ENCODE measurements around the gene LYRM4. TPM values are rescaled to one million over a fixed set of nuclear protein-coding genes. Genes with fewer than 3 reads are reported as not detected.
"Not testable (repeated sequence)": the region's sequence is repeated elsewhere in the genome, so short reads cannot be mapped to it uniquely, and the experiment has no call there.

Gene LYRM4
- total RNA-seq, 6 experiments from 2014 or later = 5.7 to 11.5 (median 8.5) TPM

DNA sequence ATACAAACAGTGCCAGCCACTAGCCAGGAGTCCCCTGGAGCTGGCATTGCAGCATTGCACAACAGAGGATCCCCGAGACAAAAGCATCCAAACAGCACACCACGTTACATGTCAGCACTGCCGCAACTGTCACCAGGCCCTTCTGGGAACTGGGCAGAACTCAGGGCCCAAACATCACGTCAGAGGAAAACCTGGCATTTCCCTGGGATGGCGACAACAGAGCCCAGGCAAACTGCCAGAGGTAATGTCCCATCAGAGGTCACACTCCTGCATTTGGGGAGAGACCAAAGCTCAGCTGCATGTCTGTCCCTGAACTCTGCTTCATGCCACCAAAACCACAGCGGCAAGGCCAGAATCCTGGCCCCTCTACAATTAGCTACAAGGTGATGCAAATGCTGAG, 139.3 kb downstream of the LYRM4 start:
- no CpG with 5 or more reads among the region's 6 CpGs for WGBS (ENCODE audit: insufficient coverage, low coverage, low lambda C conversion rate, missing lambda C conversion rate)
- Histone ChIP-seq H3K27me3 (no peaks in the 10 kb centered on the region), H3K4me1 (peaks cover 0 to 33% (median 12%) of the 10 kb centered on the region in 4 donors), H3K27ac (peak overlapping the region; percentile 69 to 99 (median 96)), H3K4me3 (no peak overlapping the region), H3K9me3 (no peaks in the 10 kb centered on the region), H3K36me3 (no peaks in the 10 kb centered on the region)
- no peak for TF ChIP-seq POLR2A (IDR thresholded peaks at IDR 0.05)
- TF ChIP-seq, protein P1, sequence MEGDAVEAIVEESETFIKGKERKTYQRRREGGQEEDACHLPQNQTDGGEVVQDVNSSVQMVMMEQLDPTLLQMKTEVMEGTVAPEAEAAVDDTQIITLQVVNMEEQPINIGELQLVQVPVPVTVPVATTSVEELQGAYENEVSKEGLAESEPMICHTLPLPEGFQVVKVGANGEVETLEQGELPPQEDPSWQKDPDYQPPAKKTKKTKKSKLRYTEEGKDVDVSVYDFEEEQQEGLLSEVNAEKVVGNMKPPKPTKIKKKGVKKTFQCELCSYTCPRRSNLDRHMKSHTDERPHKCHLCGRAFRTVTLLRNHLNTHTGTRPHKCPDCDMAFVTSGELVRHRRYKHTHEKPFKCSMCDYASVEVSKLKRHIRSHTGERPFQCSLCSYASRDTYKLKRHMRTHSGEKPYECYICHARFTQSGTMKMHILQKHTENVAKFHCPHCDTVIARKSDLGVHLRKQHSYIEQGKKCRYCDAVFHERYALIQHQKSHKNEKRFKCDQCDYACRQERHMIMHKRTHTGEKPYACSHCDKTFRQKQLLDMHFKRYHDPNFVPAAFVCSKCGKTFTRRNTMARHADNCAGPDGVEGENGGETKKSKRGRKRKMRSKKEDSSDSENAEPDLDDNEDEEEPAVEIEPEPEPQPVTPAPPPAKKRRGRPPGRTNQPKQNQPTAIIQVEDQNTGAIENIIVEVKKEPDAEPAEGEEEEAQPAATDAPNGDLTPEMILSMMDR (IDR thresholded peaks at IDR 0.05) = no peak
- peak; percentile 85 to 94 (median 90) for DNase-seq
- intact Hi-C loops (cut with DNase I) = no loop called here
- peak; percentile 76 to 86 (median 84) for ATAC-seq

DNA sequence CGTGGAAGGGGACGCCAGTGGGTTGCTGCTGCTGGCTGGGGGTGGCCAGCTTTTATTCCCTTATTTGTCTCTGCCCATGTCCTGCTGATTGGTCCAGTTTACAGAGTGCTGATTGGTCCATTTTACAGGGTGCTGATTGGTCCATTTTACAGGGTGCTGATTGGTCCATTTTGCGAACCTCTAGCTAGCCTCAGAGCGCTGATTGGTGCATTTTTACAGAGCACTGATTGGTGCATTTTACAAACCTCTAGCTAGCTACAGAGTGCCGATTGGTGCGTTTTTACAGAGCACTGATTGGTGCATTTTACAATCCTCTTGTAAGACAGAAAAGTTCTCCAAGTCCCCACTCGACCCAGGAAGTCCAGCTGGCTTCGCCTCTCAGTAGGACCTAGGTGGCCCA, 140.2 kb downstream of the LYRM4 start:
- H3K36me3 ChIP-seq; H3K9me3 ChIP-seq; H3K4me3 ChIP-seq; H3K27me3 ChIP-seq; DNase-seq; intact Hi-C loops (cut with DNase I); ATAC-seq: not testable (repeated sequence)
- Histone ChIP-seq H3K27ac (peak overlapping the region in 2 of 3 donors; percentile 96 to 99), H3K4me1 (peaks cover 0 to 33% (median 12%) of the 10 kb centered on the region in 4 donors)
- 94% methylated on average over 7 of the region's 8 CpGs for WGBS (ENCODE audit: insufficient coverage, low coverage, low lambda C conversion rate, missing lambda C conversion rate)

- 82% methylated on average over 6 of the region's 10 CpGs for WGBS (ENCODE audit: insufficient coverage, low coverage, low lambda C conversion rate, missing lambda C conversion rate)
These were observed 140.7 kb downstream of the LYRM4 start for GRCh38 chr6:5120011-5120410.

GRCh38 chr6:5119090-5119951, 141.4 kb downstream of the LYRM4 start:
- peak overlapping the region in 1 of 3 donors; percentile 21 for H3K4me3 ChIP-seq
- no peaks in the 10 kb centered on the region for H3K9me3 ChIP-seq
- H3K4me1 ChIP-seq = peaks cover 0 to 40% (median 12%) of the 10 kb centered on the region in 4 donors
- ATAC-seq (peak; percentile 63 to 75 (median 67)), DNase-seq (peak; percentile 51 to 71 (median 67))
- H3K27ac ChIP-seq = peak overlapping the region; percentile 58 to 99 (median 91)
- intact Hi-C loops (cut with DNase I) = no loop called here
- 30% methylated on average over 11 of the region's 17 CpGs for WGBS (ENCODE audit: insufficient coverage, low coverage, low lambda C conversion rate, missing lambda C conversion rate)
- no peaks in the 10 kb centered on the region for H3K27me3 ChIP-seq
- peak; percentile 51 for TF ChIP-seq POLR2A (IDR thresholded peaks at IDR 0.05)
- TF ChIP-seq, protein P1 (IDR thresholded peaks at IDR 0.05) = no peak
- H3K36me3 ChIP-seq = no peaks in the 10 kb centered on the region

More at GRCh38 chr6:5120011-5120410, 140.7 kb downstream of the LYRM4 start:
- Histone ChIP-seq H3K4me1 (peaks cover 0 to 38% (median 12%) of the 10 kb centered on the region in 4 donors), H3K27me3 (no peaks in the 10 kb centered on the region), H3K36me3 (no peaks in the 10 kb centered on the region), H3K4me3 (no peak overlapping the region), H3K27ac (peak overlapping the region in 2 of 3 donors; percentile 96 to 99), H3K9me3 (no peaks in the 10 kb centered on the region)
- TF ChIP-seq, protein P1 (IDR thresholded peaks at IDR 0.05) = no peak
- no peak for TF ChIP-seq POLR2A (IDR thresholded peaks at IDR 0.05)
- no peak for DNase-seq
- no peak for ATAC-seq
- intact Hi-C loops (cut with DNase I) = no loop called here

Measured in right lobe of liver (tissue), 6 donors.